CD4-positive, alpha-beta memory T cell (primary cell): ENCODE measurements around the gene ITIH3. TPM values are rescaled to one million over a fixed set of nuclear protein-coding genes. Genes with fewer than 3 reads are reported as not detected.
A peak's percentile ranks its signal among the peaks of the same experiment; 100 is the strongest.
"Not testable (repeated sequence)": the region's sequence is repeated elsewhere in the genome, so short reads cannot be mapped to it uniquely, and the experiment has no call there.

ENCODE experiments used
- CTCF ChIA-PET: fragments of 350-600 bp; sonication (Branson Sonifier 250); formaldehyde crosslinking; loops from one replicate; lab custom pipeline; 2021; ENCODE audit warnings: inconsistent platforms; ENCODE audit not compliant: partially characterized antibody; lab: Charles Lee
- POLR2A ChIA-PET: fragments of 350-600 bp; sonication (Branson Sonifier 250); formaldehyde crosslinking; loops from one replicate; lab custom pipeline; 2021; ENCODE audit not compliant: partially characterized antibody; lab: Charles Lee
- DNase-seq, 5 donors: peaks; one replicate each; pipeline versions ENCODE4 v3.0.0 to v3.0.0-alpha.2; 2020 to 2022; ENCODE audit warnings: mixed read lengths in 1 of 5
- H3K27ac ChIP-seq: one replicate; pipeline ENCODE4 v1.7.0; 2013; ENCODE audit warnings: low read depth, low read length
- H3K27me3 ChIP-seq: 2 replicates; pipeline ENCODE4 v1.7.0; 2013; ENCODE audit warnings: mild to moderate bottlenecking, low read length, moderate library complexity; ENCODE audit not compliant: insufficient read depth
- H3K36me3 ChIP-seq: 2 replicates; pipeline ENCODE4 v1.7.0; 2013; ENCODE audit warnings: mild to moderate bottlenecking, low read length, moderate library complexity; ENCODE audit not compliant: insufficient read depth
- H3K4me1 ChIP-seq: 2 replicates; pipeline ENCODE4 v1.7.0; 2013; ENCODE audit warnings: mild to moderate bottlenecking, low read length, moderate library complexity; ENCODE audit not compliant: insufficient read depth
- H3K4me3 ChIP-seq, 2 donors: one replicate each; pipeline ENCODE4 v1.7.0; 2013; ENCODE audit warnings: low read length in 2 of 2, mild to moderate bottlenecking in 1 of 2
- H3K9me3 ChIP-seq, 2 donors: one replicate each; pipeline ENCODE4 v1.7.0; 2013; ENCODE audit warnings: low read length in 2 of 2, control low read depth in 1 of 2; ENCODE audit not compliant: control insufficient read depth in 1 of 2
- H3K27ac Mint-ChIP-seq, 7 donors: one replicate each; pipeline ENCODE4 v1.8.0; 2020 to 2021; ENCODE audit warnings: mixed read lengths in 7 of 7, mild to moderate bottlenecking in 6 of 7, inconsistent platforms in 3 of 7, moderate library complexity in 3 of 7
- H3K27me3 Mint-ChIP-seq, 2 donors: one replicate each; pipeline ENCODE4 v1.8.0; 2020 to 2021; ENCODE audit warnings: mixed read lengths in 2 of 2
- H3K36me3 Mint-ChIP-seq, 2 donors: one replicate each; pipeline ENCODE4 v1.8.0; 2020 to 2021; ENCODE audit warnings: mixed read lengths in 2 of 2, inconsistent platforms in 1 of 2, mild to moderate bottlenecking in 1 of 2
- H3K4me1 Mint-ChIP-seq, 4 donors: one replicate each; pipeline ENCODE4 v1.8.0; 2020 to 2021; ENCODE audit warnings: mixed read lengths in 4 of 4, mild to moderate bottlenecking in 1 of 4
- H3K4me3 Mint-ChIP-seq, 8 donors: one replicate each; pipeline ENCODE4 v1.8.0; 2020 to 2021; ENCODE audit warnings: mixed read lengths in 8 of 8, mild to moderate bottlenecking in 7 of 8, moderate library complexity in 6 of 8, inconsistent platforms in 3 of 8
- H3K9me3 Mint-ChIP-seq, 8 donors: one replicate each; pipeline ENCODE4 v1.8.0; 2020 to 2021; ENCODE audit warnings: mixed read lengths in 8 of 8, mild to moderate bottlenecking in 5 of 8, inconsistent platforms in 3 of 8, moderate library complexity in 1 of 8
- intact Hi-C: fragments of 100-400 bp; cut with micrococcal nuclease; formaldehyde crosslinking; loops from one replicate; pipeline ENCODE4 v1.15.1; 2023
- polyA plus RNA-seq, 2 donors: library from polyadenylated mRNA; unstranded; fragments of 300-500 nt; fragmentation: Illumina TruSeq; gene quantifications; one replicate each; pipeline ENCODE4 v1.2.3, GENCODE V29; 2021
- total RNA-seq, 2 experiments: library from RNA; stranded (reverse); gene quantifications; one replicate each; pipeline ENCODE4 v1.2.3, GENCODE V29; 2021

The ITIH3 gene
- total and polyA plus RNA-seq, 4 experiments from 2014 or later: not detected

DNA sequence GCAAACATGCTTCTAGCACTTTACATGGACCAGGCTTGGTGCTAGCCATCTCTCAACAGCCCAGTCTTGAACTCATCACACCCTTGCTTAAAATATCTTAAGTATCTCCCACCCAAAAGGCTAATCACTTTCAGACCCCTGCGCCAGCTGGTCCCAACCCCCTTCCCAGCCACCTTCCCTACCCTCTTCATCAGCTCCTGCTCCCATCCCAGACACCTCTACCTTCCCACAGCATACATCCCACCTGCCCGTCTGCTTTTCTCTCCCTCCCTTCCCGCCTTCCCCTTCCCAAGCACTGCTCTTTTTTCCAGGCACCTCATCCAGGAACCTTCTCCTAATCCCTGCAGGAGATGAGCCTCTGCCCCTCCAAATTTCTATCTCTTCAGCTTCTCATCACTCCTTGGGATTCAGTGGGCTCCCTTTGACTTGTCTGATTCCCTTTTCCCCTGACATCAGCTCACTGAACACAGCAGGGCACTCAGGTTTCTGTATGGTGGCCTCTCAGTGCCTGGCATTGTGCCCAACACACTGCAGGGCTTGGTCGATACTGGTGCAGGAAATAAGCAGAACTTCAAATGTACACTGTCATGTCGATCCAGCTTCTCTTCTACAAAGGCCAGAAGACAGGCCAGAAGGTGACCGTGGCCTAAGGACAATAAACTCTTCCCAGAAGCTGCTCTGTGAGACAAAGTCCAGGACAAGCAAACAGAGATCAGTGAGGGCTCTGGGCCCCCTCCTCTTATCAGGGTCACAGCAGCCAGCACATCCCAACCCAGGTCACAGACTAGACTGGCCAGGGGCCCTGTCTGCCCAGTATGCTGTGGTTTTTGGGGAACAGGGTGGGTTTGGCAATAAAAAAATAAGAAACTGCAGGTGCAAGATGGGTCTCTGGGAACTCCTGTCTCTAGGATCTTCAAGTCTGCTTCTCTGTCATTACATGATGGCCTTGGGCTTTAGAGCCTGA is 19.4 kb upstream of the ITIH3 start:
- ChIA-PET CTCF (no interaction called here), POLR2A (no interaction called here)
- H3K4me1 Mint-ChIP-seq: peaks cover 3 to 14% (median 9%) of the 10 kb centered on the region in 4 donors
- H3K27me3 ChIP-seq: no peaks in the 10 kb centered on the region
- no peak for DNase-seq
- no peaks in the 10 kb centered on the region for H3K9me3 Mint-ChIP-seq
- H3K27me3 Mint-ChIP-seq: no peaks in the 10 kb centered on the region
- H3K27ac Mint-ChIP-seq: peak overlapping the region in 1 of 7 donors; percentile 41
- H3K36me3 ChIP-seq: no peaks in the 10 kb centered on the region
- intact Hi-C loops: no loop called here
- peaks cover 0 to 4% of the 10 kb centered on the region in 2 donors for H3K36me3 Mint-ChIP-seq
- peaks cover 8% of the 10 kb centered on the region for H3K4me1 ChIP-seq
- no peaks in the 10 kb centered on the region for H3K9me3 ChIP-seq
- H3K27ac ChIP-seq: no peak overlapping the region
- H3K4me3 ChIP-seq: no peak overlapping the region
- peak overlapping the region in 1 of 8 donors; percentile 26 for H3K4me3 Mint-ChIP-seq

DNA sequence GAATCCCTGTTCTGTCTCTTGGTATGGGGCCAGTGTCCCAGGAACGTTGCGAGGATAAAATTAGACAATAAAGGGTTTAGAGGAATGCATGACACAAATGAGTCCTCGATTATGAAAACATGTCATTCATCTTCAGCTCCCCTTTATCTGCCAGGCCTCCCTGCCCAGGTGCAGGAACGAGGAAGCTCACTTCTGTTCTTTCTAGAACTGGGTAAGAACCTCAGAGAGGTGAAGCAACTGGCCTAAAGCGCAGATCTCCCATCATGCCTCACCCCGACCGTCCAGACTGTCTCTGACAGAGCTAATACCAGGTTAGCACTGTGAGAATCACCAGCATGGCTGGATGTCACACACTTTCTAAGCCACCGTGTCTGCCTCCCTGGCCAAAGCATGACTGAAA is 18.7 kb upstream of the ITIH3 start:
- no peak for DNase-seq
- peaks cover 0 to 3% of the 10 kb centered on the region in 2 donors for H3K36me3 Mint-ChIP-seq
- CTCF ChIA-PET: no interaction called here

DNA sequence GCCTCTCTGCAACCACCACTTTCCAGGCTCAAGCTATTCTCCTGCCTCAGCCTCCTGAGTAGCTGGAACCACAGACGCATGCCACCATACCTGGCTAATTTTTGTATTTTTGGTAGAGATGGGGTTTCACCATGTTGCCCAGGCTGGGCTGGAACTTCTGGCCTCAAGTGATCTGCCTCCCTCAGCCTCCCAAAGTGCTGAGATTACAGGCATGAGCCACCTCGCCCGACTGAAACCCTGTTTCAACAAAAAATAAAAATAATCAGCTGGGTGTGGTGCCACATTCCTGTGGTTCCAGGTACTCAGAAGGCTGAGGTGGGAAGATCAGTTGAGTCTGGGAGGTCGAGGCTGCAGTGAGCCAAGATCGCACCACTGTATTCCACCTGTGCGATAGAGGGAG is 18.1 kb upstream of the ITIH3 start:
- H3K4me3 ChIP-seq, POLR2A ChIA-PET, H3K9me3 Mint-ChIP-seq, DNase-seq, H3K36me3 ChIP-seq, H3K27ac Mint-ChIP-seq, CTCF ChIA-PET, H3K27me3 Mint-ChIP-seq, H3K4me1 Mint-ChIP-seq, H3K9me3 ChIP-seq, H3K27ac ChIP-seq, intact Hi-C loops, H3K4me3 Mint-ChIP-seq, H3K27me3 ChIP-seq, H3K4me1 ChIP-seq, H3K36me3 Mint-ChIP-seq: not testable (repeated sequence)

More for the DNA sequence above, 18.7 kb upstream of the ITIH3 start:
- Mint-ChIP-seq H3K9me3 (no peaks in the 10 kb centered on the region), H3K27me3 (no peaks in the 10 kb centered on the region), H3K4me3 (no peak overlapping the region), H3K27ac (peak overlapping the region in 1 of 7 donors; percentile 46), H3K4me1 (peaks cover 3 to 12% (median 8%) of the 10 kb centered on the region in 4 donors)
- no peaks in the 10 kb centered on the region for H3K36me3 ChIP-seq
- intact Hi-C loops: no loop called here
- no peaks in the 10 kb centered on the region for H3K27me3 ChIP-seq
- H3K4me1 ChIP-seq: peaks cover 8% of the 10 kb centered on the region
- no peaks in the 10 kb centered on the region for H3K9me3 ChIP-seq
- POLR2A ChIA-PET: no interaction called here
- no peak overlapping the region for H3K4me3 ChIP-seq
- no peak overlapping the region for H3K27ac ChIP-seq

DNA sequence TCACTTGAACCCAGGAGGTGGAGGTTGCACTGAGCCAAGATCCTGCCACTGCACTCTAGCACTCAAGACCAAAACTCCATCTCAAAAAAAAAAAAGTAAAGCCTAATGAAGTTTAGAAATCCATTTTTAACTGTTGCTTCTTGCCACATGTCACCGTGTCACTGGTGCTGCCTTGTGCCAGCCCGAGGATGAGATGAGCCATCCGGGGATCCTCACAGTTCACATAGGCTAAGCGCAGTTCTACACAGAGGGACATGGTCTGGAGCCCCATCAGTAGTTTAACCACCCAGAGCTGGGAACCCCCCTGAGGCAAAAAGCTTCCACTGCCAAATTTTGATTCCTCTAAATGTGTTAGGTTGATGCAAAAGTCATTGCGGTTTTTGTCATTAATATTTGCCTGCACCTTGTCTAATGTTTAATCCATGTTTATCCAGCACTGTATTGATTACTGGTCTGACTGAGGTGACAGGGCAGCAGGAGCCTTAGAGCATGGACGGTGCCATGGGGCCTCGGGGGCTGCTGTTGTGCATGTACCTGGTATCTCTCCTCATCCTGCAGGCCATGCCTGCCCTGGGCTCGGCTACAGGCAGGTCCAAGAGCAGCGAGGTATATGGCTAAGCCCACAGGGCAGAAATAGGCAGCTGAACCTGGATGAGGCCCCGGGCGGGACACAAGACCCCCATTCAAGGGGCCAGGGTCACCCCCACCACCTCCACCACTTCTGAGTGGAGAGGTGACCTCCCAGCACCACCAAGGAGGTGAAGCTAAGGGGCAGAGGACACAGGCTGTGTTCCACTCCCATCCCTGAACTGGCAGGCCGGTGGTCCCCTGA is 17.3 kb upstream of the ITIH3 start, which contains the start of gene ITIH1:
Gene ITIH1, plus strand, starts transcription at position 473 of the 832 bp plus-strand sequence. Its CDS starts 17 bp downstream, at position 490.
- no peaks in the 10 kb centered on the region for H3K9me3 Mint-ChIP-seq
- H3K36me3 Mint-ChIP-seq: no peaks in the 10 kb centered on the region
- Histone ChIP-seq H3K27me3 (no peaks in the 10 kb centered on the region), H3K9me3 (no peaks in the 10 kb centered on the region), H3K4me1 (no peaks in the 10 kb centered on the region), H3K4me3 (no peak within 1 kb of the TSS), H3K27ac (no peak within 1 kb of the TSS), H3K36me3 (no peaks in the 10 kb centered on the region)
- ChIA-PET POLR2A (no interaction called here), CTCF (no interaction called here)
- H3K27ac Mint-ChIP-seq: no peak within 1 kb of the TSS
- intact Hi-C loops: no loop called here
- H3K27me3 Mint-ChIP-seq: peaks cover 0 to 2% of the 10 kb centered on the region in 2 donors
- DNase-seq: no peak
- no peaks in the 10 kb centered on the region for H3K4me1 Mint-ChIP-seq
- H3K4me3 Mint-ChIP-seq: no peak within 1 kb of the TSS

DNA sequence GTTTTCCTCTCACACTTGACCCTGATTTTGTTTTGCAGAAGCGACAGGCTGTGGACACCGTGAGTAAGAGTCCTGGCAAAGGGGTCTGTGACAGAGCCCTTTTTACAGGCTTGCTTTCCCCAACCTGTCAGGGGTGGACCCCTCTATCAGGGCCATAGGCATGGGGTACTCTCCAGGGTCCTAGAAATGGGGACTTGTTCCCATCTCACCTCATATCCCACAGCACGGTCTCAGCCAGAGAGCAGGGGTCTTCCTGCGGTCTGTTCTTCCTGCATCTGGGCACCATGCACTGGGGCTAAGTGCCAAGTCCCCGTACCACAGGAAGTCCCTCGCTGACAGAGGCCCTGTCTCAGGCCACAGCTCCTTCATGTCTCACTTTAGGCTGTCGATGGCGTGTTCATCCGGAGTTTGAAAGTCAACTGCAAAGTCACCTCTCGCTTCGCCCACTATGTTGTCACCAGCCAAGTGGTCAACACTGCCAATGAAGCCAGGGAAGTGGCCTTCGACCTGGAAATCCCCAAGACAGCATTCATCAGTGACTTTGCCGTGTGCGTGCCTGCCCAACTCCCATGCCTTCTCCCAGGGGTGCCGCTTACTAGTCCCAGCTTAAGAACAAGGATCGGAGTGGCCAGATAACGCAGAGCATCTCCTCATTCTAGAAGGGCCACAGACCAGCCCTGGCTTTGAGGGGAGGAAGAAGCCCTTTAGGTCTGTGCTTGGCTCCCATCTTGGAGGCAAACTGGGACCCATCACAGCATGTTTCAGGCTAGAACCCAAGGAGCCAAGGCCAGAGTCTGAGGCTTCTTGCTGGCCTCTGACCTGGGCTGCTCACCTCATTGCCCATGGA is 16.4 kb upstream of the ITIH3 start:
- ChIA-PET POLR2A (no interaction called here), CTCF (no interaction called here)
- Mint-ChIP-seq H3K4me1 (no peaks in the 10 kb centered on the region), H3K27ac (no peak overlapping the region), H3K9me3 (no peaks in the 10 kb centered on the region), H3K36me3 (no peaks in the 10 kb centered on the region), H3K4me3 (no peak overlapping the region), H3K27me3 (peaks cover 0 to 2% of the 10 kb centered on the region in 2 donors)
- Histone ChIP-seq H3K27me3 (no peaks in the 10 kb centered on the region), H3K4me3 (no peak overlapping the region), H3K9me3 (no peaks in the 10 kb centered on the region), H3K4me1 (no peaks in the 10 kb centered on the region), H3K27ac (no peak overlapping the region), H3K36me3 (no peaks in the 10 kb centered on the region)
- no peak for DNase-seq
- intact Hi-C loops: no loop called here

DNA sequence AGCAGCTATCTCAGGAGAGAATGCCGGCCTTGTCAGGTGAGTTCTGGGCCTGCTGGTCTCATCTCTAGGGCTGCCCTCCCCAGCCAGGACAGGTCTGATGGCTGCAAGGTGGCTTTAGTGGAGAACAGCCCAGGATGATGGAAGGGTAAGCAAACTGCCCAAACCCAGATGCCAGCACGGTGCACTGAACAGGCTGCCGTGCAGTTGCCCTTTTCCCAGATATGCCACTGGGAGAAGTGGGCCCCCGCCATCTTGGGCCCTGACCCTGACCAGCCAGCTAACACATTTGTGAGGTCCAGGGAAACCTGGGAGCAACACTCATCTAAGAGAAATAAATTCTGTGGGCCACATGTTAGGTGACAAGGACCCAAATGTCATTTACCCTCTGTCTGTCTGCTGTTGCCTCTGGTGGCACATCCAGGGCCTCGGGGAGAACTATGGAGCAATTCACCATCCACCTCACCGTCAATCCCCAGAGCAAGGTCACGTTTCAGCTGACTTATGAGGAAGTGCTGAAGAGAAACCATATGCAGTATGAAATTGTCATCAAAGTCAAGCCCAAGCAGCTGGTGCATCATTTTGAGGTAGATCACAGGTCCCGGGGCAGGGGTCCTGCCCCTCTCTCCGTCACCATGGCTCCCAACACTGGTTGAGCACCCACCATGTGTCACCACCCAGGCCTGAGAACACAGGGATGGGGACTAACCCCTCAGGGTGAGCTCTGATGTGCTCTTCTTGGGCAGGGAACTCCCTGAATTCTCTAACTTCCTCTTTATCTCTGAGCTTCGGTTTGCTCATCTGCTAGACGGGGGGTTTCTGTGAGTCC is 15.4 kb upstream of the ITIH3 start:
- intact Hi-C loops: no loop called here
- Histone ChIP-seq H3K36me3 (no peaks in the 10 kb centered on the region), H3K27me3 (no peaks in the 10 kb centered on the region), H3K27ac (no peak overlapping the region), H3K9me3 (no peaks in the 10 kb centered on the region), H3K4me3 (no peak overlapping the region), H3K4me1 (no peaks in the 10 kb centered on the region)
- Mint-ChIP-seq H3K36me3 (no peaks in the 10 kb centered on the region), H3K4me3 (no peak overlapping the region), H3K27ac (no peak overlapping the region), H3K27me3 (peaks cover 0 to 2% of the 10 kb centered on the region in 2 donors), H3K9me3 (no peaks in the 10 kb centered on the region), H3K4me1 (no peaks in the 10 kb centered on the region)
- ChIA-PET CTCF (no interaction called here), POLR2A (no interaction called here)
- DNase-seq: no peak
